ENCODE data around the gene FAM53B.

- TF ChIP-seq, protein P1, sequence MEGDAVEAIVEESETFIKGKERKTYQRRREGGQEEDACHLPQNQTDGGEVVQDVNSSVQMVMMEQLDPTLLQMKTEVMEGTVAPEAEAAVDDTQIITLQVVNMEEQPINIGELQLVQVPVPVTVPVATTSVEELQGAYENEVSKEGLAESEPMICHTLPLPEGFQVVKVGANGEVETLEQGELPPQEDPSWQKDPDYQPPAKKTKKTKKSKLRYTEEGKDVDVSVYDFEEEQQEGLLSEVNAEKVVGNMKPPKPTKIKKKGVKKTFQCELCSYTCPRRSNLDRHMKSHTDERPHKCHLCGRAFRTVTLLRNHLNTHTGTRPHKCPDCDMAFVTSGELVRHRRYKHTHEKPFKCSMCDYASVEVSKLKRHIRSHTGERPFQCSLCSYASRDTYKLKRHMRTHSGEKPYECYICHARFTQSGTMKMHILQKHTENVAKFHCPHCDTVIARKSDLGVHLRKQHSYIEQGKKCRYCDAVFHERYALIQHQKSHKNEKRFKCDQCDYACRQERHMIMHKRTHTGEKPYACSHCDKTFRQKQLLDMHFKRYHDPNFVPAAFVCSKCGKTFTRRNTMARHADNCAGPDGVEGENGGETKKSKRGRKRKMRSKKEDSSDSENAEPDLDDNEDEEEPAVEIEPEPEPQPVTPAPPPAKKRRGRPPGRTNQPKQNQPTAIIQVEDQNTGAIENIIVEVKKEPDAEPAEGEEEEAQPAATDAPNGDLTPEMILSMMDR (conservative IDR thresholded peaks at IDR 0.05; ENCODE audit: low read depth, low read length): no peak
- TF ChIP-seq EZH2 (IDR thresholded peaks at IDR 0.05; ENCODE audit: borderline replicate concordance, low read depth, low read length, poor library complexity, severe bottlenecking): no peak
These were observed 113.6 kb downstream of the FAM53B start for GRCh38 chr10:124630551-124630950.

All from A673 (cell line).